GM18499 (cell line): ENCODE results near the gene ACACA.

Experiments
- ATAC-seq: cut with Tn5 transposase; IDR thresholded peaks from one replicate; pipeline ENCODE4 v1.9.1; 2021; ENCODE audit warnings: moderate number of reproducible peaks; ENCODE audit not compliant: insufficient read depth, unreplicated experiment

The ACACA gene

GRCh38 chr17:37110746-37111145 lies 295.9 kb downstream of the ACACA start:
- no peak for ATAC-seq

DNA sequence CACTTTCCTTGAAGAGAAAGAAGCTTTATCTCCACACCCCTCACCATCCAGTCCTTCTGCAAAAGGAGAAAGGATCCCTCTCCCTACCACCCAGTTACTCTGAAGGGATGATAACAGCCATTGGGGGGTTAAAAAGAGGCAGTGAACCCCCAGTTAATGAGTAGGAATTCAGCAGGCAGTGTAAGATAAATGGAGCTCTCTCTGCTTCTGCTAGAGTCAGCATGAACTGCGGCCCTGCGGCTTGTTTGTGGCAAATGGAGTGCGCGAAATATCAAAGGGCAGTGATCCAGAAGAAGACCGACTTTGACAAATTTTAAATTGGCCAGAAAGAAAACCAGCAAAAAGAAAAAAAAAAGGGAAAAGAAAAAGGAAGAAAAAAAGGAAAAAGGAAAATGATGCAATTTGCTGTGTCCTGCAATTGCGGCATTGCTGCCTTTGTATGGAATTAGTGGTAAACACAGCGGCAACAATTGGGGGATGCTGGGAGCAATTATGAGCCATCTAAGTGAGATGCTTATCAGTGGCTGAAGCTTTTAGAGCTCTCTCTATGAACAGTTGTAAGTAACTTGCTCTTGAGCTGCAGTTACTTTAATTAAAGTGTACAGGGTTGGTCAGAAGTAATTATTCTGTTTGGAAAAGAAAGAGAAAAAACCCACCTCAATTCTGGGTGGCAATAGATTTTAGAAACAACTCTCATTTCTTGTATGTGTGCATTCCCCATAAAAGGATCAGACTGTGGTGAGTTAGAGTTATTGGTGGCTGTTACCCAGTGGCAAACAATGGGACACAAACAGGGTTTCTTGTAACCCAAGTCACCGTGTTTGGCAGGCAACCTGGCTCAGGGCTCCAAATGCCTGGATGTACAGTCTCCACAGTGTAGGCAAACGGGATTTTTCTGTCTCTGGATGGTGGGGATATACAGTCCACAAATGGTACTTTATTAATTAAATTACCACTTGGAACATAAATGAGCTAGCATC lies 296.6 kb downstream of the ACACA start:
- ATAC-seq = no peak

- ATAC-seq = no peak
These were observed 297.5 kb downstream of the ACACA start for GRCh38 chr17:37109106-37109505.

DNA sequence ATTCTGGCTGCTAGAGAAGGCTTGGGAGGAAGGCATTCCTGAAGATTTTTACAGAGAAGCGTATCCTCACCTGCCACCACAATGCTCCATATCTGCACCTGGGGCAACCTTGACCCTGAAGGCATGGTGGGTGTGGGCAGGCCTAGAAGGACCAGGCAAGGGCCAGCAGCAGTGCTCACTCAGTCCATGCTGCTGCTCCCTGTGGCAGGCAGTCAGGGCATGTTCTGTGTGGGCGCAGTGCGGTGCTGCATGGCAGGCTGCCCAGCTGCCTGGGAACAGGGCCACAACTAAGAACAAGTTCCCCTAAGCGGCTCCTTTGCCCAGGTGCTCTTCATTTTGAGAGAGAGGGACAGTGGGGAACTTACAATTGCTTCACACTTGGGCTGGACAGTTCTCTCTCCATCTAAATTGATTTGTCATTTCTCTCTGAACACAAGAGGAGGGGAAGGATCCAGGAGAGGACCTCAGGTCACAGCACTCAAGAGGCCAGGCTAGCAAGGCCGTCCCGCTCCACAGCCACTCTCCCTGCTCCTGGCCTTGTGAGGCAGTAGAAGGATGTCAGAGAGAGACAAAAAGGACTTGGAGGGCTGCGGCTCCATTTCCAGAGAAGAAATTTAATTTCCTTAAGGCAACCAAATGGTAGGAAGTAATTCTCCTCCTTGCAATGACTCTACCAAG lies 299.1 kb downstream of the ACACA start:
- ATAC-seq = no peak

DNA sequence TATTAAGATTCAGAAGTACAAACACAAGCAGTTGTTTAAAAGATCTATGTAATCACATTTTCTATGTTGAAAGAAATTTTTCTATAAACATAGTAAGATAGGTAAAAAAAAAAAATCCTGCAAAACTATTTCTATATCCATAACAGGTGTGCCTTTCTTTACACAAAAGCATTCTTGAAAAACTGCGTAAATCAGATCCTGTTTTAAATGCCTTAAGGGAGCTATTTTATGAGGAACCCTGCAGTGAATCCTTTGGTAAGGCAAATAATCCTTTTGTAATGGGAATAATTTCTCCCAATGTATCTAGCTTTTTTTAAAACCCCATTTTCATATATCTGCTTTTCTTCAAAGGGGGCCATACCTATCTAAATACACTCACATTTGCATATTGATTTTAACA lies 300.6 kb downstream of the ACACA start:
- no peak for ATAC-seq

GRCh38 chr17:37103231-37103630 lies 303.4 kb downstream of the ACACA start:
- no peak for ATAC-seq

- ATAC-seq = no peak
These were observed 305.3 kb downstream of the ACACA start for GRCh38 chr17:37101306-37101705.

GRCh38 chr17:37100231-37100630 lies 306.4 kb downstream of the ACACA start:
- no peak for ATAC-seq

DNA sequence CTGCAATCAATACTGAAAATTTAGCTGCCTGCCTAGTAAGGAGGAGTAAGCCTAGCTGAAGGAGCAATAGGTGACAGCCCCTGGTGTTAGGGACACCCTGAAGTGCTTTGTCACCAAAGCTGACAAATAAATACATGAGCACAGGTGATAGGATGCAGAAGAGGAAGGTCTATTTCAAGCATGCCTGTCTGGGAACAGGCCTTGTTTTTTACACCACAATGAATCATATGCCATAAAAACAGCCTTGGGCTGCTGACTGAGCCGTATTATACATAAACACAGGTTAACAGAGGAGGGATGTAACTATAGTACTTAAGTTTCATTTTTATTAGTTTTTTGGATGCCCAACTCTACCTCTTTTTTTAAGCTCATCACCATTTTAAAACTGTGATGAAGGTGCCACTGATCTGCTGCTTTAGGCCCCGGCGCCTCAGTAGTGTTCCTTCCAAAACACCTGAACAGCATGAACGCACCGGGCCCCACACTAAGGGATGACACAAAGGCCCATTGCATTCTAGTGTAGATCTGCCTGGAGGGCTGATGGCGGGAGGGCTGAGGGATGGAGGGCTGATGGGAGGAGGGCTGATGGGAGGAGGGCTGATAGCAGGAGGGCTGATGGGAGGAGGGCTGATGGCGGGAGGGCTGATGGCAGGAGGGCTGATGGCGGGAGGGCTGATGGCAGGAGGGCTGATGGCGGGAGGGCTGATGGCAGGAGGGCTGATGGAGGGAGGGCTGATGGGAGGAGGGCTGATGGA lies 307.5 kb downstream of the ACACA start:
- no peak for ATAC-seq

GRCh38 chr17:37098152-37098551 lies 308.5 kb downstream of the ACACA start:
- no peak for ATAC-seq

GRCh38 chr17:37097154-37097553 lies 309.5 kb downstream of the ACACA start:
- ATAC-seq = no peak

DNA sequence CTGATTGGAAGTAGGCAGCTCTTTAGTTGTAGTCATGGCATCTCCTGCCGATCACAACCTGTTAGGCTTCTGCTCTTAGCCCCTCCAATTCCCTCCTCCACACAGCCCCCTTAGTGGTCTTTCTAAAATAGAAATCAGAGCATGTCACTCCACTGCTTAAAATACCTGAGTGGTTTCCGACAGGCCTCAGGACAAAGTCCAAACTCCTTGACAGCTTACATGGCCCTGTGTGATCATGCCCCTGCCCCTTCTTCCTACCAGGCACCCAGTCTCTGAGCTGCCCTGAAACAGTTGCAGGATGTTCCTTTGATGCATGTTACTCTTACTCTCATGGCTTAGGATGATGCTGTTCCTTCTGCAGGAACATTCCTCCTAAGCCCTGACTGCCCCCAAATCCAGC lies 310.6 kb downstream of the ACACA start:
- no peak for ATAC-seq

DNA sequence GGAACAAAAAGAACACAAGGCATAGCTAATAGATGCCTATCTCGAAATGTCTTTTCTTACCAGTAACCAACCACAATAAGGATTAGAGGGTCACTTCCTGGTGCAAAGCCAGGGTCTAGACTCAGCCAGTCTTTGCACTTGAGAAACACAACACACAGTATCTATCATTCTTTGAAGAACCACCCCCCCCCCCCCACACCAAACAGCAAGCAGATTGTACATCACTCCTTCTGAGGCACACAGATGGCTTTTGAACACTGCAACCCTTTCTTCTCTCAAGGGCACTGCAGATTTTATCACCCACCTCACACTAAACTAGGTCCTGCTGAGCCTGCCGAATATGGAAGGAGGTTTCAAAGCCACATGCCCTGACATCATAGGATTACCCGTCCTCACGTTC lies 312.2 kb downstream of the ACACA start:
- no peak for ATAC-seq

DNA sequence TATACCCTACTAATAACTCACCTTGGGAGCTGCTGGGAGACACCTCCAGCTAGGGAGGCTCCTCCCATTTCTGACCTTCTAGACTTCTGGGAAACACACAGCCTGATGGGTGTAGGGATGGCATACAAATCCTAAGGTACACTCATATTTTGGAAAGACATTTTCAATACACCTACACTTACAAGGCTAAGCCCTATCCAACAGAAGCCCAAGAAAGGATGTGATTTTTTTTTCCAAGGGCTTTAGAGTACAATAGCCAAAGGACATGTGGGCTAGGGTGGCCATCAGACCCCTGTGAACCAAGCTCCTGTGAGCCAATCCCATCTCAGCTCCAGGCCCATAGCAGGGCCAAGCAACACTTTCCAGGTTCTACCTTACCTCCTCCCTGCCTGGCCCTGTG lies 313.9 kb downstream of the ACACA start:
- no peak for ATAC-seq

GRCh38 chr17:37092071-37092470 lies 314.6 kb downstream of the ACACA start:
- no peak for ATAC-seq

- no peak for ATAC-seq
These were observed 315.7 kb downstream of the ACACA start for GRCh38 chr17:37090941-37091340.

- no peak for ATAC-seq
These were observed 316.7 kb downstream of the ACACA start for GRCh38 chr17:37089956-37090355.

- no peak for ATAC-seq
These were observed 317.7 kb downstream of the ACACA start for GRCh38 chr17:37088913-37089312.

DNA sequence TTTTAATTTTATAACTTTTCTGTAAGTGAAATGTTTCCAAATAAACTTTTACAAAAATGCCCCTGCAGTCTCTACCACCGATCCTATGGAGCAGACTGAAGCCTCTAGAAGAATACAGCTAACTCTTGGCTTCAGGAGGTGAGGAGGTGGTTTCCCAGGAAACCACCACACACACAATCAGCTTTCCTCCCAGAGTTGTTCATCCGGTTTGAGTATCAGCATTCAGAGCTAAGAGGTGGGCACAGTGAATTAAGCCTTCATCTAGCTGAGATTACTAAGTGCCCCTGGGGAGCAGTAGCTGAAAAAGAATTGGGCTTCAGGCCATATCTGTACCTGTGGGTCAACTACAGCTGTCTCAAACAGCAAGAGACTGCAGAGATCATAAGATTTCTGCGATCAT lies 318.2 kb downstream of the ACACA start:
- no peak for ATAC-seq

DNA sequence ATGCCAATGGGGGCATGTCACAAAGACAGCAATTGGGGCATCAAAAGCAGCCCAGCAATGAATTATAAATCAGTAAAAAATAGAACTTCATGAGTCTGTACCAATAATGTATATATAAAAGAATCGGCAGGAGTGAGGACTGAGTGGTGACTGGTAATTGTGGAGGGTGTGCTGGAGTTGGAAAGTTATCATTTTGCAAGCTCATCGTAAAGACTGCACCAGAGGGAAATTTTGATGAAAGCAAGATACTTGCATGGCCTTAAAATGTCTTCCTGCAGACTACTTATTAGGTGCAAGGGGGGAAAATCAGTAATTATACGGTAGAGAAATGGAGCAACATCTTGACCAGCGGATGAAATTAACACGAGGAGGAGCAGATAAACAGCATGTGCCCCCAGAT lies 319.0 kb downstream of the ACACA start:
- no peak for ATAC-seq

DNA sequence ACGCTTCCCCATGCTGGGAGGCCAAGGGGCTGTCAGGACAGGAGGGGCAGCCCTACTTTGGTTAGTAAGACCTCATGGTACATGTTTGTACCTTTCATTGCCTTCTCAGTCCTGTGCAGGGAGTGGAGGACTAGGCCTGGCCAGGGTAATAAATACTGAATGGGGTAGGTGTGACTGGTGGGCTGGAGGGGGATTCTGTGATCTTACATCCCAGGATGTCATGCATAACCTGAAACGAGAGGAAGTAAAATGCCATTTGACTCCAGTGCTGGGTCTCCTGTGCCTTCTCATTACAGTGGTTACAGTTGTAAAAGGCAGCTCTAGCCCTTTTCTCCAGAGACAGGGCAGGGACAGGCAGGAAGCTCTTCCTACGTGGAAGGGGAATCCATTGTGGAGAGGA lies 319.7 kb downstream of the ACACA start:
- no peak for ATAC-seq
